NCI-H446 treated with DMSO at 0.1 percent for 48 hours (cell line): ENCODE results near the gene EYA4.
"Not testable (repeated sequence)": the region's sequence is repeated elsewhere in the genome, so short reads cannot be mapped to it uniquely, and the experiment has no call there.

Source experiments
- DNase-seq: peaks from one replicate; lab custom pipeline; 2025; lab: John Stamatoyannopoulos, UW

Gene EYA4

GRCh38 chr6:133352046-133352445 is 110.9 kb downstream of the EYA4 start:
- no peak for DNase-seq

- no peak for DNase-seq
These were observed 111.9 kb downstream of the EYA4 start for GRCh38 chr6:133353061-133353460.

- no peak for DNase-seq
These were observed 114.8 kb downstream of the EYA4 start for GRCh38 chr6:133355922-133356321.

- DNase-seq = no peak
These were observed 117.5 kb downstream of the EYA4 start for GRCh38 chr6:133358574-133359150.

- DNase-seq = no peak
These were observed 118.1 kb downstream of the EYA4 start for GRCh38 chr6:133359256-133359655.

- DNase-seq = no peak
These were observed 118.6 kb downstream of the EYA4 start for GRCh38 chr6:133359760-133360159.

- DNase-seq = no peak
These were observed 119.0 kb downstream of the EYA4 start for GRCh38 chr6:133360194-133360593.

- DNase-seq = no peak
These were observed 121.7 kb downstream of the EYA4 start for GRCh38 chr6:133362813-133363212.

GRCh38 chr6:133368664-133369063 is 127.5 kb downstream of the EYA4 start:
- no peak for DNase-seq

- DNase-seq = no peak
These were observed 128.7 kb downstream of the EYA4 start for GRCh38 chr6:133369773-133370272.

GRCh38 chr6:133376743-133377142 is 135.6 kb downstream of the EYA4 start:
- no peak for DNase-seq

GRCh38 chr6:133377219-133377618 is 136.1 kb downstream of the EYA4 start:
- DNase-seq = no peak

- no peak for DNase-seq
These were observed 138.9 kb downstream of the EYA4 start for GRCh38 chr6:133380047-133380446.

GRCh38 chr6:133380723-133381122 is 139.6 kb downstream of the EYA4 start:
- no peak for DNase-seq

- DNase-seq = no peak
These were observed 147.6 kb downstream of the EYA4 start for GRCh38 chr6:133388731-133389130.

- no peak for DNase-seq
These were observed 149.0 kb downstream of the EYA4 start for GRCh38 chr6:133390168-133390567.

- no peak for DNase-seq
These were observed 150.9 kb downstream of the EYA4 start for GRCh38 chr6:133392015-133392414.

- no peak for DNase-seq
These were observed 151.5 kb downstream of the EYA4 start for GRCh38 chr6:133392641-133393040.

GRCh38 chr6:133393891-133394290 is 152.7 kb downstream of the EYA4 start:
- no peak for DNase-seq

GRCh38 chr6:133394630-133395029 is 153.5 kb downstream of the EYA4 start:
- no peak for DNase-seq

- DNase-seq = peak; percentile 23
These were observed 155.3 kb downstream of the EYA4 start for GRCh38 chr6:133396233-133396983.

- DNase-seq = peak; percentile 24
These were observed 155.8 kb downstream of the EYA4 start for GRCh38 chr6:133396984-133397348.

- not testable (repeated sequence) for DNase-seq
These were observed 156.4 kb downstream of the EYA4 start for GRCh38 chr6:133397601-133398000.

GRCh38 chr6:133399426-133399825 is 158.3 kb downstream of the EYA4 start:
- DNase-seq = no peak
